ENCODE data around the gene LRRK2.
"Not testable (repeated sequence)": the region's sequence is repeated elsewhere in the genome, so short reads cannot be mapped to it uniquely, and the experiment has no call there.

LRRK2 gene

DNA sequence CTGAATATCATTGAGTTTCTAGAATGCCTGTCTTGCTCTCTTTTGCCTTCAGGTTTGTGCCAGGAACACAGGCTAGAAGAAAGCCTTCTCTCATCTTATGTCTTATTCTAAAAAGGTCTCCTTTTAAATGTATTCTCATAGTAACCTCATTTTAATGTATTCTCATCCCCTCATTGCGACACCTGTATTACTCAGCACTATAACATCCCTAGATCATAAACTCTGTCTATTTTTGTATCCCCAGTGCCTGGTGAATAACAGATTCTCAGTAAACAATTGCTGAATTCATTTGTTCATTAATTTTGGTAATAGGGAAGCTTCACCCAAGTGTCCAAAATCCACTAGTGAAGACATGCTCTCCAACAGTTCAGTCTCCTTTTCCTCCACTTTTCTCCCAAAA is 8.8 kb upstream of the LRRK2 start:
- no peak for DNase-seq

- peak; percentile 9 for DNase-seq
Observed at GRCh38 chr12:40216516-40217288, 8.1 kb upstream of the LRRK2 start.

GRCh38 chr12:40219760-40220159 is 5.0 kb upstream of the LRRK2 start:
- DNase-seq = no peak

GRCh38 chr12:40222247-40222646 is 2.5 kb upstream of the LRRK2 start:
- no peak for DNase-seq

GRCh38 chr12:40223646-40224045 is 1.2 kb upstream of the LRRK2 start:
- DNase-seq = no peak

GRCh38 chr12:40225337-40225983 is 663 bp downstream of the LRRK2 start:
- no peak for DNase-seq

DNA sequence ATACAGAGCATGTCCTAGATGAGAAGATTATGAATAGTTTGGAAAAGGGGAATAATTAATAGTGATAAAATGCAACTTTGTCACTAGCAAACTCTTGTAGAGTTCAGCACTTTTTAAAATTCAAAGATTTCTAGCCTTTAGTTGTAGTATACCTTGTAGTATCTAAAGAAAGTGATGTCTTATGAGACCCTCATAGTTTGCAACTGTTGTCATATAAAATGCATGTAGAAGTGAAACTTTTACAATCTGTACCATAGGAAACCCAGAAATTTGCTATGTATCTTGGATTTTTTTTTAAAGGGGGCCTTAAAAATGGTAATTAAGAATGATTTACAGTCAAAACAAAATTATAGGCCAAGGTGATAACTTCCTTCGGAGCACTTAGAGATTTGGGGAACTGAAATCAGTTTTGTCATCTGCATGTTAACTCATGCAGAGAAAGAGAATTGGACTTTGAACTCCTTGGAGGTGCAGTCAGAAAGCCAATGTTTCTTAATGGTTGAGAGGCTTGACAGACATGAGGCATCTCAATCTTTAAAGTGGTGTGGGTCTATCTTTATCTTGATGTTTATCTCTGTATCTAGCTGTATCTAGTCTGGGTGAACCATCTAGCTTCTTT is 1.3 kb downstream of the LRRK2 start:
- DNase-seq = no peak

GRCh38 chr12:40226705-40227104 is 1.9 kb downstream of the LRRK2 start:
- DNase-seq = peak; percentile 88

GRCh38 chr12:40227447-40227846 is 2.6 kb downstream of the LRRK2 start:
- DNase-seq = no peak

- no peak for DNase-seq
Observed at GRCh38 chr12:40228727-40229126, 3.9 kb downstream of the LRRK2 start.

DNA sequence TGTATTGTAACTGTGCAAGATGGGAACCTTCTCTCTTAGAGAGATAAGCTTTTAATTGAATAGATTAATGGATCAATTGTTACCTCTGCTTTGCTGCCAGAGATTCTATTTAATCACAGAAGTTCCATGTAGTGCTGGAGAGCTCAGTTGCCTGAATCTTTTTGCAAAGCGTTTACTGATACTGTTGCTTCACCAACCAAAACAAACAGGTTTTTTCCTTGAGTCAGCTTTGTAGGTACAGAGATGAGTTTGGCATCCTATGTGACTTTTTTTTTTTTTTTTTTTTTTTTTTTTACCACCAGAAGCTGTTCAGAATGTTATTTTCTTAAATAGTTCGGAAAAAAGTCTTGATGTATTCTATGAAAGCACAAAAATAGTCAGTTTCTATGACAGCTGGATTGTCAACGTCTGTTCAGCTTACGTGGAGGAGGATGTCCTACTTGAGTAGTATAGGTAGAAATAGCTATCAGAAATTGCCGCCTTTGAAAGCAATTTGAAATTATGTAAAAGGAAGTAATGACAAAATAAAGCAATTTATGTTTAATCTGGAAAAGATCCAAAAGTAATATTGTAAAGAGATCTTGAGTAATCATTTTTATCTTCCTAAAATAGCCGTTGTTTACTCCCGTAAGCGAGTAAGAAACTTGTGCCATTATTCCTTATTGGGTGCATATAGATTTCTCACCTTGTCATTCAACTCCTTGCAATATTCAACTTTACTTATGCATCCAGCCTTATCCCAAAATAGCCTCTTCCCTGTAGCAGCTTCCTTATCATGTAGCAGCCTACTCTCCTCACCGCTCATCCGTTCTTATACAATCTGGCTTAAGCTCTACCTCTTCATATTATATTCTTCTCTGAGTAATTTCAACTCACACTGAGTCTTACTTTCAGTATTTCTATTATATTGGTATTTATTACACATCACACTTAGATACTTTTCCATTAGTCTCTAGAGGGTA is 5.2 kb downstream of the LRRK2 start:
- no peak for DNase-seq

GRCh38 chr12:40232602-40233001 is 7.8 kb downstream of the LRRK2 start:
- no peak for DNase-seq

- no peak for DNase-seq
Observed at GRCh38 chr12:40233741-40234367, 9.1 kb downstream of the LRRK2 start.

DNA sequence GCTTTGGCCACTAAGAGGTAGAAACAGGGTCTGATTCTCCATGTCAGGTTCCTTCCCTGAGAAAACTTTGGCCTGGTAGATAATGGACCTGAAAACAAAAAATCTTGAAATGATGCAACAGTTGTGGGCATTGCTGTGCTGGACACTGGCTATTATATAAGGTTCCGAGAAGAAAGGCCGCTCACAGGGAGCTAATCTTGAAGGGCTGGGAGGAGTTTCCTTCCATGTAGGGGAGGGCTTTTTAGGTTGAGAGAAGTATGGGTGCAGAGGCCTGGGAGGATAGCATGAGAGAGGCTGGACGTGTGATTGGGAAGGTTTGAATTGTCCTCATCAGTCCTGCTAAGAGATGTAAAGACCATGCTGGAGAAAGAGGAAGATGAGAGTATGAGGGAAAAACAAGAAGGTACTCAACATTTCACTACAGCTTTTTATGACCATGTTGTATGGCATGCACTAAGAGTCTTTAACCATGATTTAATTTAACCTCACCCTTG is 11.6 kb downstream of the LRRK2 start:
- no peak for DNase-seq

DNA sequence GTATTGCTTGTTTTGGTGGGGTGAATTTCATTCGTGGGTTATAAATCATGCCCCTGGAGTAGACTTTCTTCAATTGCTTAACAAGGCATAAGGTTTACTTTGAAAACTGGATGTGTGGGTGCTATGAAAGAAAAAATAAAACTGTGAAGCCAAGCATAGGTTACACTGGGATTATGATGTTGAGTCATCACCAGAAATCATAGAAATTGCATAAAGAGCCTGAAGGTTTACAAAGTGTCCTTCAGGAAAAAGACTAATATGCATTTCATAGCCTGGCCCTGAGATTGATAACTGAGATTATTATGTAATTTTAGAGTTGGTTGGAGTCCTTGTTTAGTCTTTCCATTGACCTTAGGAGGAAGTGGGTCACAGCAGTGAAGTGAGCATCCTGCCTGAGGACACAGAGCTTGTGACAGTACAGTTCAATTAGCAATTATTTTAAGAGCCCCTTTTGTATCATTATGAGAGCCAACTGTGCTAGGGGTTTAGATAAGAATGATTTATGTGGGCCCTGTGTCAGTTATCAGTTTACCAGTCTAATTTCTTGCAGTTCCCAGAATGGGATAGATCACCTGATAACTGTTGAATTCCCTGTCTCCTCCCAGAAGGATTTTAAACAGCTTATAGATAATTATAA is 13.6 kb downstream of the LRRK2 start:
- DNase-seq = no peak

GRCh38 chr12:40238979-40239378 is 14.2 kb downstream of the LRRK2 start:
- no peak for DNase-seq

DNA sequence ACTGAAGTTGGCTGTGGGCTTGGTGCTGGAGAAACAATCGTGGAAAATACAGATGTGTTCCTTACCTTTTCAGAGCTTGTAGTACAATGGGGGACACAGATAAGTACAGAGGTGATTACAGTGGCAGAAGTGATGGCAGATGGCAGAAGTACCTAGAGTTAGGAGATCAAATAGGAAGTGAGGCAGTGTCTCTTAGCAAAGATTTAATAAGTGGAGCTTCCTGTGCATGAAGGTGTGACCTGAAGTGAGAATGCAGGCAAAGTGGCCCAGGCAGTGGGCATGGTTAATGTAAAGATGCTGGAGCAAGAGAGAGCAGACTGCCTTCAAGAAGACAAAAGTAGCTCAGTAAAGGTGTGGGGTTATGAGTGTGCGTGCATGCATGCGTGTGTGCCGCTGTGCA is 16.0 kb downstream of the LRRK2 start:
- no peak for DNase-seq

- no peak for DNase-seq
Observed at GRCh38 chr12:40241741-40242140, 16.9 kb downstream of the LRRK2 start.

DNA sequence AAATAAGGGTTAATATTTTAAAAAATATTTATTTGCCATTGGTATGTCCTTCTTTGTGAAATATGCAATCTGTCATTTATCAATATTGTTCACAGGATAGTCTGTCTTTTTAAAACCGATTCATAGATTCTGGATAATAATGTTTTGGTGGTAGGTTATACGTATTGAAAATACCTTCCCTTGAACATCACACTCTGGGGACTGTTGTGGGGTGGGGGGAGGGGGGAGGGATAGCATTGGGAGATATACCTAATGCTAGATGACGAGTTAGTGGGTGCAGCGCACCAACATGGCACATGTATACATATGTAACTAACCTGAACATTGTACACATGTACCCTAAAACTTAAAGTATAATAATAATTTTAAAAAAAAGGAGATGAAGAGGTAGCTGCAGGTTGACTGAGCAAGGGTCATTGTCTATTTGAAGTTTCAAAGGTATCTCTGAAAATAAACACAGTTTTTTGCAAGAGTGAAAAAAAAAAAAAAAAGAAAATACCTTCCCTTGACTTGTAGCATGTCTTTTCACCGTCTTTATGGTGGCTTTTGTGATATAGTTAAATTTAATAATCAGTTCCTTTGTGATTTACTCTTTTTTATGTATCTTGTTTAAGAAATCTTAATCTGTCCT is 19.8 kb downstream of the LRRK2 start:
- DNase-seq = not testable (repeated sequence)

DNA sequence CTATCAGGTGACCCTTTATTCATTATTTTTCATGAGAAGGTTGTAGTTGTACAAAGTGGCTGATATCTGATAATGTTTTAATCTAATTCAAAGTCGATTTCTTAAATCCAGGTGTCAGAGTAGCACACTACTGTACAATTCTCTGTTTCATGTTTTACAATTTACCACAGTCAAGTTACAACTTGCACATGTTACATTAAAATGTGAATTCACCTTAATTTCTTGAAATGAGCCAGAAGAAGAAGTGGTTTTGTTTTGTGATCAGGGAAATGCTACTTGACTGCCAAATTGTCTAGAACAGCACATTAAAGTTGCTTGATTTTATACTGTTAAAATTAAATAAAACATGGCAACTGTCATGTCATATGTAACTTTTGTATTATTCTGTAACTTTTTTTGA is 23.2 kb downstream of the LRRK2 start:
- no peak for DNase-seq

- DNase-seq = no peak
Observed at GRCh38 chr12:40248585-40249297, 23.9 kb downstream of the LRRK2 start.

All from OCI-M1 (cell line).